WTC11 (cell line): ENCODE data around the gene MRPL24. TPM values are rescaled to one million over a fixed set of nuclear protein-coding genes. Genes with fewer than 3 reads are reported as not detected.

Experiments
- ATAC-seq: fragments of 200-7000 bp; cut with Tn5 transposase; 2 replicates; pipeline ENCODE4 v1.10.0; 2021; ENCODE audit warnings: mild to moderate bottlenecking, moderate library complexity
- CTCF ChIA-PET: fragments of 300-600 bp; sonication (Branson Sonifier 250); formaldehyde crosslinking; loops from one replicate; lab custom pipeline; 2021; ENCODE audit warnings: antibody characterized with exemption; lab: Charles Lee
- POLR2A ChIA-PET: fragments of 350-600 bp; sonication (Branson Sonifier 250); formaldehyde crosslinking; loops from one replicate; lab custom pipeline; 2021; ENCODE audit warnings: antibody characterized with exemption; lab: Charles Lee
- DNase-seq: peaks from one replicate; pipeline ENCODE4 v3.0.0; 2021; ENCODE audit warnings: low spot score
- H3K27ac Mint-ChIP-seq: 2 replicates; pipeline ENCODE4 v1.8.0; 2021; ENCODE audit warnings: mixed read lengths
- H3K27me3 Mint-ChIP-seq: 2 replicates; pipeline ENCODE4 v1.8.0; 2021; ENCODE audit warnings: low read depth, mild to moderate bottlenecking, moderate library complexity, mixed read lengths
- H3K36me3 Mint-ChIP-seq: 2 replicates; pipeline ENCODE4 v1.8.0; 2021; ENCODE audit warnings: mixed read lengths
- H3K4me1 Mint-ChIP-seq: 2 replicates; pipeline ENCODE4 v1.8.0; 2022; ENCODE audit warnings: mixed read lengths
- H3K4me3 Mint-ChIP-seq: 2 replicates; pipeline ENCODE4 v1.8.0; 2021; ENCODE audit warnings: mild to moderate bottlenecking, moderate library complexity, mixed read lengths
- H3K9me3 Mint-ChIP-seq: 2 replicates; pipeline ENCODE4 v1.8.0; 2021; ENCODE audit warnings: mixed read lengths
- AFF4 ChIP-seq: sonication (generic); formaldehyde crosslinking; IDR thresholded peaks from 2 replicates; pipeline ENCODE4 v1.8.1; 2023; ENCODE audit warnings: mild to moderate bottlenecking, missing genetic modification reagents, borderline replicate concordance
- CDX4 ChIP-seq: fragments of 250-450 bp; sonication (Bioruptor Pico); IDR thresholded peaks from 2 replicates; pipeline ENCODE4 v1.9.0; 2021; ENCODE audit warnings: moderate library complexity, mild to moderate bottlenecking, inconsistent platforms, borderline replicate concordance
- CTCF ChIP-seq: fragments of 200-600 bp; IDR thresholded peaks from 2 replicates; pipeline ENCODE4 v1.8.0; 2022; ENCODE audit warnings: antibody characterized with exemption
- ELF4 ChIP-seq: sonication (generic); formaldehyde crosslinking; IDR thresholded peaks from 2 replicates; pipeline ENCODE4 v1.8.1; 2022; ENCODE audit warnings: low read depth, mild to moderate bottlenecking, moderate library complexity, missing genetic modification reagents
- FOXK1 ChIP-seq: sonication (generic); formaldehyde crosslinking; IDR thresholded peaks from 2 replicates; pipeline ENCODE4 v1.8.0; 2022; ENCODE audit warnings: mild to moderate bottlenecking, moderate library complexity, missing genetic modification reagents
- FOXP1 ChIP-seq: sonication (generic); formaldehyde crosslinking; IDR thresholded peaks from 2 replicates; pipeline ENCODE4 v1.8.0; 2022; ENCODE audit warnings: missing genetic modification reagents, mild to moderate bottlenecking, moderate library complexity, borderline replicate concordance
- NFYB ChIP-seq: sonication (generic); formaldehyde crosslinking; conservative IDR thresholded peaks from 2 replicates; pipeline ENCODE4 v1.8.0; 2022; ENCODE audit warnings: low read depth, missing genetic modification reagents
- SP1 ChIP-seq: sonication (generic); formaldehyde crosslinking; conservative IDR thresholded peaks from 2 replicates; pipeline ENCODE4 v1.8.1; 2022; ENCODE audit warnings: missing genetic modification reagents
- ZNF396 ChIP-seq: fragments of 250-450 bp; sonication (Bioruptor Pico); IDR thresholded peaks from 2 replicates; pipeline ENCODE4 v1.8.0; 2021; ENCODE audit warnings: mild to moderate bottlenecking, moderate library complexity, borderline replicate concordance
- ZSCAN18 ChIP-seq: fragments of 250-450 bp; sonication (Bioruptor Pico); IDR thresholded peaks from 2 replicates; pipeline ENCODE4 v2.1.2; 2022; ENCODE audit warnings: mild to moderate bottlenecking, moderate library complexity
- total RNA-seq: library from RNA; stranded (reverse); gene quantifications from 3 replicates; pipeline ENCODE4 v1.2.3, GENCODE V29; 2021
- TF ChIP-seq, protein P1 (sequence below): sonication (generic); formaldehyde crosslinking; IDR thresholded peaks from 2 replicates; pipeline ENCODE4 v1.8.0; 2023; ENCODE audit warnings: missing genetic modification reagents, mild to moderate bottlenecking, borderline replicate concordance
- TF ChIP-seq, protein P2 (sequence below): sonication (generic); formaldehyde crosslinking; IDR thresholded peaks from 2 replicates; pipeline ENCODE4 v1.8.0; 2023; ENCODE audit warnings: mild to moderate bottlenecking, missing genetic modification reagents
- TF ChIP-seq, protein P3 (sequence below): sonication (generic); formaldehyde crosslinking; IDR thresholded peaks from 2 replicates; pipeline ENCODE4 v1.8.0; 2022; ENCODE audit warnings: missing genetic modification reagents

MRPL24 gene
- total RNA-seq, 1 experiment from 2014 or later, result 35.2 TPM

GRCh38 chr1:156768610-156769295, 27.9 kb upstream of the MRPL24 start:
- peak overlapping the region; percentile 28 for H3K27ac Mint-ChIP-seq
- ATAC-seq, result no peak

More at GRCh38 chr1:156768610-156769295, 27.9 kb upstream of the MRPL24 start:
- no peak for TF ChIP-seq AFF4 (CRISPR knock-in tag)
- TF ChIP-seq CTCF, result no peak
- TF ChIP-seq SP1 (CRISPR knock-in tag), result no peak
- TF ChIP-seq ZNF396 (CRISPR knock-in tag), result no peak
- no peak for TF ChIP-seq CDX4 (CRISPR knock-in tag)
- TF ChIP-seq NFYB (CRISPR knock-in tag), result no peak
- TF ChIP-seq, protein P1, sequence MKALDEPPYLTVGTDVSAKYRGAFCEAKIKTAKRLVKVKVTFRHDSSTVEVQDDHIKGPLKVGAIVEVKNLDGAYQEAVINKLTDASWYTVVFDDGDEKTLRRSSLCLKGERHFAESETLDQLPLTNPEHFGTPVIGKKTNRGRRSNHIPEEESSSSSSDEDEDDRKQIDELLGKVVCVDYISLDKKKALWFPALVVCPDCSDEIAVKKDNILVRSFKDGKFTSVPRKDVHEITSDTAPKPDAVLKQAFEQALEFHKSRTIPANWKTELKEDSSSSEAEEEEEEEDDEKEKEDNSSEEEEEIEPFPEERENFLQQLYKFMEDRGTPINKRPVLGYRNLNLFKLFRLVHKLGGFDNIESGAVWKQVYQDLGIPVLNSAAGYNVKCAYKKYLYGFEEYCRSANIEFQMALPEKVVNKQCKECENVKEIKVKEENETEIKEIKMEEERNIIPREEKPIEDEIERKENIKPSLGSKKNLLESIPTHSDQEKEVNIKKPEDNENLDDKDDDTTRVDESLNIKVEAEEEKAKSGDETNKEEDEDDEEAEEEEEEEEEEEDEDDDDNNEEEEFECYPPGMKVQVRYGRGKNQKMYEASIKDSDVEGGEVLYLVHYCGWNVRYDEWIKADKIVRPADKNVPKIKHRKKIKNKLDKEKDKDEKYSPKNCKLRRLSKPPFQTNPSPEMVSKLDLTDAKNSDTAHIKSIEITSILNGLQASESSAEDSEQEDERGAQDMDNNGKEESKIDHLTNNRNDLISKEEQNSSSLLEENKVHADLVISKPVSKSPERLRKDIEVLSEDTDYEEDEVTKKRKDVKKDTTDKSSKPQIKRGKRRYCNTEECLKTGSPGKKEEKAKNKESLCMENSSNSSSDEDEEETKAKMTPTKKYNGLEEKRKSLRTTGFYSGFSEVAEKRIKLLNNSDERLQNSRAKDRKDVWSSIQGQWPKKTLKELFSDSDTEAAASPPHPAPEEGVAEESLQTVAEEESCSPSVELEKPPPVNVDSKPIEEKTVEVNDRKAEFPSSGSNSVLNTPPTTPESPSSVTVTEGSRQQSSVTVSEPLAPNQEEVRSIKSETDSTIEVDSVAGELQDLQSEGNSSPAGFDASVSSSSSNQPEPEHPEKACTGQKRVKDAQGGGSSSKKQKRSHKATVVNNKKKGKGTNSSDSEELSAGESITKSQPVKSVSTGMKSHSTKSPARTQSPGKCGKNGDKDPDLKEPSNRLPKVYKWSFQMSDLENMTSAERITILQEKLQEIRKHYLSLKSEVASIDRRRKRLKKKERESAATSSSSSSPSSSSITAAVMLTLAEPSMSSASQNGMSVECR (CRISPR knock-in tag), result no peak
- TF ChIP-seq ELF4 (CRISPR knock-in tag), result no peak
- TF ChIP-seq, protein P2, sequence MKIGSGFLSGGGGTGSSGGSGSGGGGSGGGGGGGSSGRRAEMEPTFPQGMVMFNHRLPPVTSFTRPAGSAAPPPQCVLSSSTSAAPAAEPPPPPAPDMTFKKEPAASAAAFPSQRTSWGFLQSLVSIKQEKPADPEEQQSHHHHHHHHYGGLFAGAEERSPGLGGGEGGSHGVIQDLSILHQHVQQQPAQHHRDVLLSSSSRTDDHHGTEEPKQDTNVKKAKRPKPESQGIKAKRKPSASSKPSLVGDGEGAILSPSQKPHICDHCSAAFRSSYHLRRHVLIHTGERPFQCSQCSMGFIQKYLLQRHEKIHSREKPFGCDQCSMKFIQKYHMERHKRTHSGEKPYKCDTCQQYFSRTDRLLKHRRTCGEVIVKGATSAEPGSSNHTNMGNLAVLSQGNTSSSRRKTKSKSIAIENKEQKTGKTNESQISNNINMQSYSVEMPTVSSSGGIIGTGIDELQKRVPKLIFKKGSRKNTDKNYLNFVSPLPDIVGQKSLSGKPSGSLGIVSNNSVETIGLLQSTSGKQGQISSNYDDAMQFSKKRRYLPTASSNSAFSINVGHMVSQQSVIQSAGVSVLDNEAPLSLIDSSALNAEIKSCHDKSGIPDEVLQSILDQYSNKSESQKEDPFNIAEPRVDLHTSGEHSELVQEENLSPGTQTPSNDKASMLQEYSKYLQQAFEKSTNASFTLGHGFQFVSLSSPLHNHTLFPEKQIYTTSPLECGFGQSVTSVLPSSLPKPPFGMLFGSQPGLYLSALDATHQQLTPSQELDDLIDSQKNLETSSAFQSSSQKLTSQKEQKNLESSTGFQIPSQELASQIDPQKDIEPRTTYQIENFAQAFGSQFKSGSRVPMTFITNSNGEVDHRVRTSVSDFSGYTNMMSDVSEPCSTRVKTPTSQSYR, result no peak
- TF ChIP-seq, protein P3, sequence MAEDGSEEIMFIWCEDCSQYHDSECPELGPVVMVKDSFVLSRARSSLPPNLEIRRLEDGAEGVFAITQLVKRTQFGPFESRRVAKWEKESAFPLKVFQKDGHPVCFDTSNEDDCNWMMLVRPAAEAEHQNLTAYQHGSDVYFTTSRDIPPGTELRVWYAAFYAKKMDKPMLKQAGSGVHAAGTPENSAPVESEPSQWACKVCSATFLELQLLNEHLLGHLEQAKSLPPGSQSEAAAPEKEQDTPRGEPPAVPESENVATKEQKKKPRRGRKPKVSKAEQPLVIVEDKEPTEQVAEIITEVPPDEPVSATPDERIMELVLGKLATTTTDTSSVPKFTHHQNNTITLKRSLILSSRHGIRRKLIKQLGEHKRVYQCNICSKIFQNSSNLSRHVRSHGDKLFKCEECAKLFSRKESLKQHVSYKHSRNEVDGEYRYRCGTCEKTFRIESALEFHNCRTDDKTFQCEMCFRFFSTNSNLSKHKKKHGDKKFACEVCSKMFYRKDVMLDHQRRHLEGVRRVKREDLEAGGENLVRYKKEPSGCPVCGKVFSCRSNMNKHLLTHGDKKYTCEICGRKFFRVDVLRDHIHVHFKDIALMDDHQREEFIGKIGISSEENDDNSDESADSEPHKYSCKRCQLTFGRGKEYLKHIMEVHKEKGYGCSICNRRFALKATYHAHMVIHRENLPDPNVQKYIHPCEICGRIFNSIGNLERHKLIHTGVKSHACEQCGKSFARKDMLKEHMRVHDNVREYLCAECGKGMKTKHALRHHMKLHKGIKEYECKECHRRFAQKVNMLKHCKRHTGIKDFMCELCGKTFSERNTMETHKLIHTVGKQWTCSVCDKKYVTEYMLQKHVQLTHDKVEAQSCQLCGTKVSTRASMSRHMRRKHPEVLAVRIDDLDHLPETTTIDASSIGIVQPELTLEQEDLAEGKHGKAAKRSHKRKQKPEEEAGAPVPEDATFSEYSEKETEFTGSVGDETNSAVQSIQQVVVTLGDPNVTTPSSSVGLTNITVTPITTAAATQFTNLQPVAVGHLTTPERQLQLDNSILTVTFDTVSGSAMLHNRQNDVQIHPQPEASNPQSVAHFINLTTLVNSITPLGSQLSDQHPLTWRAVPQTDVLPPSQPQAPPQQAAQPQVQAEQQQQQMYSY (CRISPR knock-in tag), result no peak
- TF ChIP-seq FOXP1, result no peak
- no peak for TF ChIP-seq ZSCAN18 (CRISPR knock-in tag)
- no peak for TF ChIP-seq FOXK1 (CRISPR knock-in tag)
- CTCF ChIA-PET, result interaction anchor here (1.2 to 2.1 kb wide), 2 partner anchors 17 to 42 kb away, joined by 3 to 12 read pairs; no protein-coding TSS in a partner anchor
- no peaks in the 10 kb centered on the region for H3K27me3 Mint-ChIP-seq
- POLR2A ChIA-PET, result interaction anchor here (1.3 to 3.4 kb wide), 2 partner anchors 17 to 28 kb away, joined by 4 to 24 read pairs; partner anchors contain the start of genes HDGF and MRPL24
- peaks cover 34% of the 10 kb centered on the region for H3K4me1 Mint-ChIP-seq
- H3K4me3 Mint-ChIP-seq, result no peak overlapping the region
- peaks cover 15% of the 10 kb centered on the region for H3K36me3 Mint-ChIP-seq
- H3K9me3 Mint-ChIP-seq, result no peaks in the 10 kb centered on the region
- no peak for DNase-seq
